Liver (tissue), 10 donors: ENCODE data around the gene PRKD1. TPM values are rescaled to one million over a fixed set of nuclear protein-coding genes. Genes with fewer than 3 reads are reported as not detected.

Source experiments
- DNase-seq: peaks from one replicate; pipeline ENCODE4 v3.0.0-alpha.2; 2017; ENCODE audit warnings: low spot score
- H3K27ac ChIP-seq, 2 donors: one replicate each; pipeline ENCODE4 v1.7.0; 2013; ENCODE audit warnings: inconsistent platforms in 2 of 2, low read length in 2 of 2, control low read depth in 1 of 2, low read depth in 1 of 2, mild to moderate bottlenecking in 1 of 2
- H3K27me3 ChIP-seq, 4 donors: one replicate each; pipeline versions ENCODE4 v1.6.1 to v1.7.0; 2013; ENCODE audit warnings: low read length in 3 of 4, inconsistent platforms in 1 of 4, mild to moderate bottlenecking in 1 of 4, moderate library complexity in 1 of 4; ENCODE audit not compliant: control insufficient read depth in 4 of 4, insufficient read depth in 4 of 4
- H3K36me3 ChIP-seq, 4 donors: one replicate each; pipeline versions ENCODE4 v1.6.1 to v1.7.0; 2013; ENCODE audit warnings: low read length in 3 of 4, mild to moderate bottlenecking in 3 of 4, low read depth in 1 of 4, moderate library complexity in 1 of 4; ENCODE audit not compliant: control insufficient read depth in 4 of 4, insufficient read depth in 3 of 4
- H3K4me1 ChIP-seq, 4 donors: one replicate each; pipeline versions ENCODE4 v1.6.1 to v1.7.0; 2013; ENCODE audit warnings: low read length in 3 of 4, mild to moderate bottlenecking in 3 of 4, moderate library complexity in 1 of 4; ENCODE audit not compliant: control insufficient read depth in 4 of 4, insufficient read depth in 4 of 4
- H3K4me3 ChIP-seq, 3 donors: one replicate each; pipeline versions ENCODE4 v1.6.1 to v1.7.0; 2013; ENCODE audit warnings: low read length in 3 of 3, control low read depth in 1 of 3, low read depth in 1 of 3, mild to moderate bottlenecking in 1 of 3
- H3K9ac ChIP-seq, 2 donors: one replicate each; pipeline ENCODE4 v1.7.0; 2013; ENCODE audit warnings: low read length in 2 of 2, mild to moderate bottlenecking in 2 of 2, moderate library complexity in 2 of 2, control low read depth in 1 of 2, low read depth in 1 of 2
- H3K9me3 ChIP-seq, 4 donors: one replicate each; pipeline versions ENCODE4 v1.6.1 to v1.7.0; 2013; ENCODE audit warnings: low read length in 3 of 4; ENCODE audit not compliant: control insufficient read depth in 4 of 4
- FOXA1 ChIP-seq: IDR thresholded peaks from 2 replicates; pipeline ENCODE4 v1.6.1; 2016; ENCODE audit warnings: antibody characterized with exemption
- HNF4G ChIP-seq: IDR thresholded peaks from 2 replicates; pipeline ENCODE4 v1.6.1; 2016; ENCODE audit warnings: antibody characterized with exemption
- RAD21 ChIP-seq, 2 donors: IDR thresholded peaks; 2 replicates each; pipeline ENCODE4 v1.6.1; 2016; ENCODE audit warnings: antibody characterized with exemption in 2 of 2, mild to moderate bottlenecking in 2 of 2
- RXRA ChIP-seq, 2 donors: IDR thresholded peaks; 2 replicates each; pipeline ENCODE4 v1.6.1; 2017 to 2018; ENCODE audit warnings: antibody characterized with exemption in 2 of 2, mild to moderate bottlenecking in 1 of 2
- YY1 ChIP-seq: IDR thresholded peaks from 2 replicates; pipeline ENCODE4 v1.6.1; 2016; ENCODE audit warnings: antibody characterized with exemption, mild to moderate bottlenecking
- ZBTB33 ChIP-seq: IDR thresholded peaks from 2 replicates; pipeline ENCODE4 v1.6.1; 2016; ENCODE audit warnings: antibody characterized with exemption
- WGBS: extraction: QIAGEN DNeasy Blood & Tissue Kit; methylation state at CpG from one replicate; pipeline ENCODE4 v1.1.7; 2013; 5-methylcytosine and 5-hydroxymethylcytosine counted together
- polyA plus RNA-seq, 2 donors: library from polyadenylated mRNA; stranded (reverse) in 1 of 2; unstranded in 1 of 2; fragments of 200-250 nt in 1 of 2; fragments of >200 nt in 1 of 2; fragmentation: Nextera tagmentation in 1 of 2; extraction: Ambion mirVana in 1 of 2; gene quantifications; one replicate each; pipeline versions ENCODE4 v1.2.1 to v1.2.3, GENCODE V29; 2013 to 2015
- small RNA-seq: library from RNA; depleted of rRNA; stranded (forward); fragments of <200 nt; gene quantifications from one replicate; pipeline ENCODE3, GENCODE V24; 2014
- total RNA-seq, 2 donors: library from RNA; depleted of rRNA; stranded (reverse); fragments of >200 nt; gene quantifications; one replicate each; pipeline ENCODE4 v1.2.3, GENCODE V29; 2014
- donor health status: healthy.
- donor health status: healthy.
- donor health status: healthy.
- donor health status: healthy.
- donor health status: healthy.

The PRKD1 gene
- total and polyA plus RNA-seq, 4 donors, result 0.85 to 5.0 (median 0.99) TPM

GRCh38 chr14:29528889-29529288 is 398.8 kb downstream of the PRKD1 start:
- H3K4me1 ChIP-seq, result no peaks in the 10 kb centered on the region
- no peak for TF ChIP-seq YY1
- TF ChIP-seq ZBTB33, result no peak
- no peak for TF ChIP-seq RXRA (IDR thresholded peaks at IDR 0.05)
- TF ChIP-seq FOXA1, result no peak
- no peak for TF ChIP-seq RAD21 (IDR thresholded peaks at IDR 0.05)
- TF ChIP-seq HNF4G, result no peak
- no peak overlapping the region for H3K27ac ChIP-seq
- H3K4me3 ChIP-seq, result no peak overlapping the region
- H3K9ac ChIP-seq, result no peak overlapping the region
- no peaks in the 10 kb centered on the region for H3K9me3 ChIP-seq
- DNase-seq, result no peak
- 26% methylated on average over 1 of the region's 1 CpG for WGBS
- H3K36me3 ChIP-seq, result no peaks in the 10 kb centered on the region
- H3K27me3 ChIP-seq, result no peaks in the 10 kb centered on the region

- TF ChIP-seq RAD21 (IDR thresholded peaks at IDR 0.05), result no peak
- Histone ChIP-seq H3K9ac (no peak overlapping the region), H3K4me1 (no peaks in the 10 kb centered on the region)
These were observed 400.4 kb downstream of the PRKD1 start for GRCh38 chr14:29527286-29527685.

More at GRCh38 chr14:29527286-29527685, 400.4 kb downstream of the PRKD1 start:
- H3K9me3 ChIP-seq, result no peaks in the 10 kb centered on the region
- no peaks in the 10 kb centered on the region for H3K36me3 ChIP-seq
- no peaks in the 10 kb centered on the region for H3K27me3 ChIP-seq
- no peak overlapping the region for H3K4me3 ChIP-seq
- no peak overlapping the region for H3K27ac ChIP-seq
- no peak for DNase-seq

Small RNAs within 50 kb of the gene (small RNA-seq; reads per million reads assigned to genes)
- not detected for gene RNU6-1234P
